ENCODE data around the gene TEX101.

TEX101 gene

GRCh38 chr19:43407416-43408005 is 7.2 kb upstream of the TEX101 start:
- no peak overlapping the region for H3K4me3 ChIP-seq (ENCODE audit: low read depth, low read length)
- ChIA-PET POLR2A (no interaction called here), CTCF (no interaction called here)
- DNase-seq (ENCODE audit: low read depth, low spot score) = no peak
- no peak for TF ChIP-seq CTCF (IDR thresholded peaks at IDR 0.05; ENCODE audit: insufficient read depth, low read length, missing control alignments)

- no peak overlapping the region for H3K4me3 ChIP-seq (ENCODE audit: low read depth, low read length)
- no peak for DNase-seq (ENCODE audit: low read depth, low spot score)
- no peak for TF ChIP-seq CTCF (IDR thresholded peaks at IDR 0.05; ENCODE audit: insufficient read depth, low read length, missing control alignments)
- CTCF ChIA-PET = no interaction called here
- POLR2A ChIA-PET = no interaction called here
These were observed 6.6 kb upstream of the TEX101 start for GRCh38 chr19:43408043-43408442.

- no peak for DNase-seq (ENCODE audit: low read depth, low spot score)
- CTCF ChIA-PET = interaction anchor here (1.6 kb wide), 1 partner anchor 9 kb away, joined by 3 read pairs; no protein-coding TSS in a partner anchor
- no peak for TF ChIP-seq CTCF (IDR thresholded peaks at IDR 0.05; ENCODE audit: insufficient read depth, low read length, missing control alignments)
- no peak overlapping the region for H3K4me3 ChIP-seq (ENCODE audit: low read depth, low read length)
- POLR2A ChIA-PET = no interaction called here
These were observed 5.3 kb upstream of the TEX101 start for GRCh38 chr19:43409415-43409814.

- TF ChIP-seq CTCF (IDR thresholded peaks at IDR 0.05; ENCODE audit: insufficient read depth, low read length, missing control alignments) = no peak
- DNase-seq (ENCODE audit: low read depth, low spot score) = no peak
- POLR2A ChIA-PET = no interaction called here
- H3K4me3 ChIP-seq (ENCODE audit: low read depth, low read length) = no peak overlapping the region
- CTCF ChIA-PET = interaction anchor here (1.4 to 2.4 kb wide), 2 partner anchors 12 to 13 kb away, joined by 3 to 5 read pairs; no protein-coding TSS in a partner anchor
These were observed 2.2 kb upstream of the TEX101 start for GRCh38 chr19:43412441-43412840.

GRCh38 chr19:43416951-43417623 is 2.4 kb downstream of the TEX101 start:
- DNase-seq (ENCODE audit: low read depth, low spot score) = no peak
- H3K4me3 ChIP-seq (ENCODE audit: low read depth, low read length) = no peak overlapping the region
- POLR2A ChIA-PET = no interaction called here
- no peak for TF ChIP-seq CTCF (IDR thresholded peaks at IDR 0.05; ENCODE audit: insufficient read depth, low read length, missing control alignments)
- CTCF ChIA-PET = interaction anchor here (0.9 to 1.5 kb wide), 5 partner anchors 9 to 103 kb away, joined by 3 to 6 read pairs (median 4); no protein-coding TSS in a partner anchor

- H3K4me3 ChIP-seq (ENCODE audit: low read depth, low read length) = no peak overlapping the region
- ChIA-PET CTCF (interaction anchor here (2.5 kb wide), 1 partner anchor 11 kb away, joined by 16 read pairs; no protein-coding TSS in a partner anchor), POLR2A (no interaction called here)
- no peak for TF ChIP-seq CTCF (IDR thresholded peaks at IDR 0.05; ENCODE audit: insufficient read depth, low read length, missing control alignments)
- DNase-seq (ENCODE audit: low read depth, low spot score) = no peak
These were observed 6.3 kb downstream of the TEX101 start for GRCh38 chr19:43420954-43421353.
